ENCODE results near the gene PTPN14. TPM values are rescaled to one million over a fixed set of nuclear protein-coding genes. Genes with fewer than 3 reads are reported as not detected.

PTPN14 gene
- total and polyA plus RNA-seq, 5 donors from 2014 or later: 0.02 to 0.10 (median 0.06) TPM; not detected in 2

DNA sequence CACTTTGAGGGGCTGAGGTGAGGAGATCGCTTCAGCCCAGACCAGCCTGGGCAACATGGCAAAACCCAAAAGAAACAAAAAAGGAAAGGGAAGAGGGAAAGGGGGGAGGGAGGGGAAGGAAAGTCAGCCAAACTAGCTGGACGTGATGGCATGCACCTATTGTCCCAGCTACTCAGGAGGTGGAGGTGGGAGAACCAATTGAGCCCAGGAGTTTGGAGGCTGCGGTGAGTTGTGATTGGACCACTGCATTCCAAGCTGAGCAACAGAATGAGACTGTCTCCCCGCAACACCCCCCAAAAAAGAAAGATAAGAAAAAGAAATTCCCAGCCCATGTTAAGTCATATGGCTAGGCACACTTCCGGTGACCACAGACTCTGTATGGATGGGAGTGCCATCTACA is 128.4 kb downstream of the PTPN14 start:
- Mint-ChIP-seq H3K27ac (no peak overlapping the region), H3K4me1 (peaks cover 4 to 14% (median 12%) of the 10 kb centered on the region in 4 donors)

DNA sequence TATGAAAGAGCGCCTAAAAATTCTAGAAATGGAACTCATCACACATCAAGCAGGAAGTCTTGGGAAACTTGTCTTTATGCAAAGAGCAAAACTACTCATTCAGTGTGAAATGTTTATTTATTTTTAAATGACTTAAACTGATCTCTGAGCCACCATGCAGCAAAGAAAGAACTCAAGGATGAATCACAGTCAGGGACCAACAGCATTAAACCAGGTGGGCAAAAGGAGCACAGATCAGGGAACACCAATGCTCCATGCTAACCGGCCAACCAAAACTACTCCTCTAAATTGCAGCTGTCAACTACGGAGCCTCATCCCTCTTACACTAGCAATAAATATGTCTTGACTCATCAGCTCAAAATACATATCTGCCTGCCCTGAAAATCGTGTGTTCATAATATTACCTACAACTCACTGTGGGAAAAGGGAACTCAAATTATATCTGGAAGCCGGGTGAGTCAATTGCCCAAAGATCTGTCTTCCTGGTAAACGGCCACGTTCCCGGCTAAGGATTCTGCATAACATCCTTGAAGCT is 129.2 kb downstream of the PTPN14 start:
- ATAC-seq (ENCODE audit: low read depth in 2 of 2): no peak
- DNase-seq: no peak
- peaks cover 0 to 3% (median 0%) of the 10 kb centered on the region in 7 donors for H3K9me3 Mint-ChIP-seq
- H3K4me1 Mint-ChIP-seq: peaks cover 0 to 6% (median 4%) of the 10 kb centered on the region in 4 donors
- no peaks in the 10 kb centered on the region for H3K36me3 Mint-ChIP-seq
- no peak overlapping the region for H3K4me3 Mint-ChIP-seq
- Histone ChIP-seq H3K4me3 (ENCODE audit: low read depth, low read length) (no peak overlapping the region), H3K36me3 (ENCODE audit: control insufficient read depth, insufficient read depth, low read length) (no peaks in the 10 kb centered on the region), H3K4me1 (ENCODE audit: control insufficient read depth, insufficient read depth, low read length, poor library complexity, severe bottlenecking) (no peaks in the 10 kb centered on the region), H3K27me3 (ENCODE audit: control insufficient read depth, insufficient read depth, low read length) (peaks cover 2% of the 10 kb centered on the region), H3K27ac (ENCODE audit: insufficient read depth, low read length, poor library complexity, severe bottlenecking) (no peak overlapping the region), H3K9me3 (ENCODE audit: control insufficient read depth in 2 of 2, low read length in 2 of 2) (no peaks in the 10 kb centered on the region)
- H3K27me3 Mint-ChIP-seq: peaks cover 15% of the 10 kb centered on the region
- no peak overlapping the region for H3K27ac Mint-ChIP-seq

More for the DNA sequence above, 128.4 kb downstream of the PTPN14 start:
- no peaks in the 10 kb centered on the region for H3K36me3 ChIP-seq (ENCODE audit: control insufficient read depth, insufficient read depth, low read length)
- DNase-seq (no peak), ATAC-seq (ENCODE audit: low read depth in 2 of 2) (no peak)
- H3K9me3 ChIP-seq (ENCODE audit: control insufficient read depth in 2 of 2, low read length in 2 of 2): no peaks in the 10 kb centered on the region
- H3K4me3 ChIP-seq (ENCODE audit: low read depth, low read length): no peak overlapping the region
- Mint-ChIP-seq H3K4me3 (no peak overlapping the region), H3K27me3 (peaks cover 15% of the 10 kb centered on the region), H3K9me3 (peaks cover 0 to 5% (median 0%) of the 10 kb centered on the region in 7 donors), H3K36me3 (no peaks in the 10 kb centered on the region)
- H3K27me3 ChIP-seq (ENCODE audit: control insufficient read depth, insufficient read depth, low read length): peaks cover 2% of the 10 kb centered on the region
- no peak overlapping the region for H3K27ac ChIP-seq (ENCODE audit: insufficient read depth, low read length, poor library complexity, severe bottlenecking)
- peaks cover 6% of the 10 kb centered on the region for H3K4me1 ChIP-seq (ENCODE audit: control insufficient read depth, insufficient read depth, low read length, poor library complexity, severe bottlenecking)

DNA sequence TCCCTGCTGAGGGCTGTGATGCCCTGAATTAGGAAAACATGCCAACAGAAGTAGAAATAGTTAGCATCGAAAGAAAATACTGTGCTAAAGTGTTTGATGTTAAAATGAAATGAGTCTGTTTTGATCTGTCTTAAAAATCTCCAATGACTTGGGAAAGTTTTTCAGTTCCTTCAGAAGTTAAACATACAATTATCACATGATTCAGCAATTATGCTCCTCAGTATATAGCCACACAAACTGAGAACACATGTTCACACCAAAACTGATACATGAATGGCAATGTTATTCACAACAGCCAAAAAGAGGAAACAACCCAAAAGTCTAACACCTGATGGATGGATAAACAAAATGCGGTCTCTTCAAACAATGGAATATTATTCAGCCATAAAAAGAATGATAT is 130.6 kb downstream of the PTPN14 start:
- peaks cover 14% of the 10 kb centered on the region for H3K27me3 Mint-ChIP-seq
- Histone ChIP-seq H3K27ac (ENCODE audit: insufficient read depth, low read length, poor library complexity, severe bottlenecking) (no peak overlapping the region), H3K36me3 (ENCODE audit: control insufficient read depth, insufficient read depth, low read length) (no peaks in the 10 kb centered on the region), H3K27me3 (ENCODE audit: control insufficient read depth, insufficient read depth, low read length) (peaks cover 2% of the 10 kb centered on the region), H3K4me3 (ENCODE audit: low read depth, low read length) (no peak overlapping the region), H3K9me3 (ENCODE audit: control insufficient read depth in 2 of 2, low read length in 2 of 2) (no peaks in the 10 kb centered on the region), H3K4me1 (ENCODE audit: control insufficient read depth, insufficient read depth, low read length, poor library complexity, severe bottlenecking) (no peaks in the 10 kb centered on the region)
- H3K4me3 Mint-ChIP-seq: no peak overlapping the region
- H3K9me3 Mint-ChIP-seq: peaks cover 0 to 3% (median 0%) of the 10 kb centered on the region in 7 donors
- no peaks in the 10 kb centered on the region for H3K36me3 Mint-ChIP-seq
- H3K27ac Mint-ChIP-seq: no peak overlapping the region
- no peak for ATAC-seq (ENCODE audit: low read depth in 2 of 2)
- peaks cover 0 to 4% (median under 1%) of the 10 kb centered on the region in 4 donors for H3K4me1 Mint-ChIP-seq
- no peak for DNase-seq

DNA sequence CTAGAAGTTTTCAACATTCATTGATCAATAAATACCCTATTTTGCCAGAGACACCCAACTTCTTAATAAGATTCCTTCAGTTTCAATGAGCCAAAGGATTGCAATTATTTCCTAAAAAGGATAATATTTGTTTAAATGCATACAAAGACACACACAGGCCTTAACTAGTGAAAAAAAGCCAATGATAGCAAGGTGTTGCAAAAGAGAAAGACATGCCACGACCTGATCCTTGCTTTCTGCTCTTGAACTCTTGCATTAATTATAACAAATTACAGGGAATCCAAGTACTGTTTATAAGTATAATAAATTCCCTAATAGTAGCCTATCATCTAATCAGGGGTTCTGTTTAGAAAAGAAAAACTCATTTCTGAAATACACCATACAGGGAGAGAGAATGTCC is 131.1 kb downstream of the PTPN14 start:
- Histone ChIP-seq H3K36me3 (ENCODE audit: control insufficient read depth, insufficient read depth, low read length) (no peaks in the 10 kb centered on the region), H3K4me3 (ENCODE audit: low read depth, low read length) (no peak overlapping the region), H3K9me3 (ENCODE audit: control insufficient read depth in 2 of 2, low read length in 2 of 2) (no peaks in the 10 kb centered on the region), H3K27me3 (ENCODE audit: control insufficient read depth, insufficient read depth, low read length) (peaks cover 2% of the 10 kb centered on the region), H3K27ac (ENCODE audit: insufficient read depth, low read length, poor library complexity, severe bottlenecking) (no peak overlapping the region), H3K4me1 (ENCODE audit: control insufficient read depth, insufficient read depth, low read length, poor library complexity, severe bottlenecking) (no peaks in the 10 kb centered on the region)
- peaks cover 17% of the 10 kb centered on the region for H3K27me3 Mint-ChIP-seq
- DNase-seq (no peak), ATAC-seq (ENCODE audit: low read depth in 2 of 2) (no peak)
- peaks cover 0 to 4% (median under 1%) of the 10 kb centered on the region in 4 donors for H3K4me1 Mint-ChIP-seq
- H3K36me3 Mint-ChIP-seq: no peaks in the 10 kb centered on the region
- H3K4me3 Mint-ChIP-seq: no peak overlapping the region
- no peak overlapping the region for H3K27ac Mint-ChIP-seq
- H3K9me3 Mint-ChIP-seq: peaks cover 0 to 3% (median 0%) of the 10 kb centered on the region in 7 donors

DNA sequence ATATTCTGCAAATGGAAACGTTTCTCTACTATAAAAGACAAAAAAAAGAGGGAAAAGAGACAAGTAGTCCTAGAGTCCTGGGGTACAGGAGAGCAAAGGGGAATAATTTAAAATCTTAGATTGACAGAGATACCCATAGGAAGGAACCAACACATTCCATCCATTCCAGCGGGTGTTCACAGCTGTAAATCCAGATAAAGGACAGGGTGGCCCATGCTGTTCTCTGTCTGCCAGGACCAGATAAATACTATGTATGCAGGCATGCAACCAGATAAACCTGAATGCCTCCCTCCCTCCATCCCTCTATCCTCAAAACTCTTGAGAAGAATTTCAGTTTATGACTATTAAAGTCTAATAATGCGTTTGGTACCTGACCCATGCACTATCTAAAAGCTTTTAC is 131.8 kb downstream of the PTPN14 start:
- no peak overlapping the region for H3K4me3 ChIP-seq (ENCODE audit: low read depth, low read length)
- H3K36me3 ChIP-seq (ENCODE audit: control insufficient read depth, insufficient read depth, low read length): no peaks in the 10 kb centered on the region
- Mint-ChIP-seq H3K9me3 (peaks cover 0 to 3% (median 0%) of the 10 kb centered on the region in 7 donors), H3K27me3 (peaks cover 14% of the 10 kb centered on the region), H3K27ac (no peak overlapping the region), H3K4me3 (no peak overlapping the region), H3K4me1 (peaks cover 0 to 4% (median under 1%) of the 10 kb centered on the region in 4 donors), H3K36me3 (no peaks in the 10 kb centered on the region)
- H3K27me3 ChIP-seq (ENCODE audit: control insufficient read depth, insufficient read depth, low read length): peaks cover 2% of the 10 kb centered on the region
- no peaks in the 10 kb centered on the region for H3K9me3 ChIP-seq (ENCODE audit: control insufficient read depth in 2 of 2, low read length in 2 of 2)
- H3K4me1 ChIP-seq (ENCODE audit: control insufficient read depth, insufficient read depth, low read length, poor library complexity, severe bottlenecking): no peaks in the 10 kb centered on the region
- ATAC-seq (ENCODE audit: low read depth in 2 of 2) (no peak), DNase-seq (no peak)
- H3K27ac ChIP-seq (ENCODE audit: insufficient read depth, low read length, poor library complexity, severe bottlenecking): no peak overlapping the region

DNA sequence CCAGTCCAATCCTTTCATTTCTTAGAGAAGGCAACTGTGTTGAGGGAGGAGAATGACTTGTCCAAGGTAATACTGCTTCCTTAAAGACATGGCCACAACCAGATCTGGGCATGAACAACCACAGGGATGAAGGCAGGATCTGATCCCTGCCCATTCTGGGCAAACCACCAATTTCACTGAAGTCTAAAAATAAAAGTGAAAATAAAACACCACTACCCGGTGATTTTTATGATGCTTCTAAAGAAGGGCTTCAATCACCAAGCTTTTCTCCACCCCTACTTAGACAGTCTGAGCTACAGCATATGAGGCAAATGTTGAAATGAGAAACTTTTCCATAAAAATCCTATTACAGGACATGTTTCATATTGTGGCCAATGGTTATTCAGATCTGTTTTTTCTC is 133.0 kb downstream of the PTPN14 start:
- peaks cover 14% of the 10 kb centered on the region for H3K27me3 Mint-ChIP-seq
- H3K27ac ChIP-seq (ENCODE audit: insufficient read depth, low read length, poor library complexity, severe bottlenecking): no peak overlapping the region
- no peaks in the 10 kb centered on the region for H3K9me3 ChIP-seq (ENCODE audit: control insufficient read depth in 2 of 2, low read length in 2 of 2)
- H3K4me3 Mint-ChIP-seq: no peak overlapping the region
- ATAC-seq (ENCODE audit: low read depth in 2 of 2): no peak
- no peak overlapping the region for H3K4me3 ChIP-seq (ENCODE audit: low read depth, low read length)
- peaks cover 0 to 3% (median 0%) of the 10 kb centered on the region in 7 donors for H3K9me3 Mint-ChIP-seq
- H3K27me3 ChIP-seq (ENCODE audit: control insufficient read depth, insufficient read depth, low read length): peaks cover 2% of the 10 kb centered on the region
- no peaks in the 10 kb centered on the region for H3K36me3 ChIP-seq (ENCODE audit: control insufficient read depth, insufficient read depth, low read length)
- H3K27ac Mint-ChIP-seq: no peak overlapping the region
- peaks cover 0 to 4% (median under 1%) of the 10 kb centered on the region in 4 donors for H3K4me1 Mint-ChIP-seq
- no peaks in the 10 kb centered on the region for H3K4me1 ChIP-seq (ENCODE audit: control insufficient read depth, insufficient read depth, low read length, poor library complexity, severe bottlenecking)
- no peak for DNase-seq
- H3K36me3 Mint-ChIP-seq: no peaks in the 10 kb centered on the region

DNA sequence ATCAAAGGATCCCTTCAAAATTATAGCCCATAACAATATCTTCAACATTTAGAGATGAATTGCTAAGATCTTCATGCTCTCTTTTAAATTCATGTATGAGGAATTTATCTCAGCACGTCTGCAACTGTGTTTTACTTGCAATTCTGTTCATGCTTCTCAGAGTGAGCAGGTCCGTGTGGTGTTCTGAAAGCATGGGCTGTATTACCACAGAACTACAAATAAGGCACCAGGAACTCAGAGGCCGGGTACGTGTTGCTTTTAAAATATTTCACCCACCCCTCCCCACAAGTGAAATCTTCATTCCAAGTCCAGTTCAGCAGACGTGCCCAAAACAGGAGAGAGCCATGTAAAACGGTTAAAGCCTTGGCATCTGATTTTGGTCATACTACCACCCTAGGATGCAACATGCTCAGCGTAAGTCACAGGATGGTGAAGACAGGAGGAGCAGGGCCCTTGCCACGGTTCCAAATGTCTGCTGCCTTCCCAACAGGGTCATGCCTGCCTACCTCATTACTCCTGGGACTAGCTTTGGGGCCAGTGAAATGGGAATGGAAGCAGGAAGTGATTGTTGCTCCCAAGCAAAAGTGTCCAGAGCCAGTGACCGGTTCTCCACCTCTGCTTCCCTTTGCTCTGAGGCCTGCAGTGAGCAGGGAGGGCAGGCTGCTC is 133.7 kb downstream of the PTPN14 start:
- no peak overlapping the region for H3K4me3 ChIP-seq (ENCODE audit: low read depth, low read length)
- no peaks in the 10 kb centered on the region for H3K9me3 ChIP-seq (ENCODE audit: control insufficient read depth in 2 of 2, low read length in 2 of 2)
- ATAC-seq (ENCODE audit: low read depth in 2 of 2) (no peak), DNase-seq (no peak)
- Mint-ChIP-seq H3K27ac (no peak overlapping the region), H3K27me3 (peaks cover 14% of the 10 kb centered on the region), H3K36me3 (no peaks in the 10 kb centered on the region), H3K4me3 (no peak overlapping the region), H3K9me3 (peaks cover 0 to 3% (median 0%) of the 10 kb centered on the region in 7 donors), H3K4me1 (peaks cover 0 to 4% (median under 1%) of the 10 kb centered on the region in 4 donors)
- no peak overlapping the region for H3K27ac ChIP-seq (ENCODE audit: insufficient read depth, low read length, poor library complexity, severe bottlenecking)
- no peaks in the 10 kb centered on the region for H3K36me3 ChIP-seq (ENCODE audit: control insufficient read depth, insufficient read depth, low read length)
- no peaks in the 10 kb centered on the region for H3K4me1 ChIP-seq (ENCODE audit: control insufficient read depth, insufficient read depth, low read length, poor library complexity, severe bottlenecking)
- H3K27me3 ChIP-seq (ENCODE audit: control insufficient read depth, insufficient read depth, low read length): peaks cover 2% of the 10 kb centered on the region

DNA sequence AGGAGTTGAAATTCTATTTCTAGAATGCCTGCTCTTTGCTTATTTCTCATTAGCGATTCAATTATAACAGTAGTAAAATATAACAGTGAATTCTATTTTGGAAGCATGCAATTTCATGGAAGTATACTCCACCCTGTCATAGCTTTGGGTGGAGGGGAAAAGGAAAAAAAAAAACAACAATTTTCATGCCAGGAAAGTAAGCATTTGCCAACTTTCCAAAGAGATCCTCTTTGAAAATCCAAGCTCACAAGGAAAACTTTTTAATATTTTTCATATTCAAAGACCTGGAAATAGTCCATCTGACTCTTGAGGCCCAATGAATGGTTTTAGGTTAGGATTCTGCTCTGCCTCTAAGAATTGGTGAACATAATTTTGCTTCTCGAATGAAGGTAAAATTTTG is 134.5 kb downstream of the PTPN14 start:
- Mint-ChIP-seq H3K4me1 (peaks cover 0 to 4% (median under 1%) of the 10 kb centered on the region in 4 donors), H3K36me3 (no peaks in the 10 kb centered on the region), H3K9me3 (peaks cover 0 to 3% (median 0%) of the 10 kb centered on the region in 7 donors), H3K4me3 (no peak overlapping the region), H3K27me3 (peaks cover 14% of the 10 kb centered on the region), H3K27ac (no peak overlapping the region)
- ATAC-seq (ENCODE audit: low read depth in 2 of 2) (no peak), DNase-seq (no peak)
- H3K36me3 ChIP-seq (ENCODE audit: control insufficient read depth, insufficient read depth, low read length): no peaks in the 10 kb centered on the region
- H3K4me3 ChIP-seq (ENCODE audit: low read depth, low read length): no peak overlapping the region
- H3K27me3 ChIP-seq (ENCODE audit: control insufficient read depth, insufficient read depth, low read length): peaks cover 2% of the 10 kb centered on the region
- H3K9me3 ChIP-seq (ENCODE audit: control insufficient read depth in 2 of 2, low read length in 2 of 2): no peaks in the 10 kb centered on the region
- no peaks in the 10 kb centered on the region for H3K4me1 ChIP-seq (ENCODE audit: control insufficient read depth, insufficient read depth, low read length, poor library complexity, severe bottlenecking)
- no peak overlapping the region for H3K27ac ChIP-seq (ENCODE audit: insufficient read depth, low read length, poor library complexity, severe bottlenecking)
